ENCODE data around the gene PHF2.

DNA sequence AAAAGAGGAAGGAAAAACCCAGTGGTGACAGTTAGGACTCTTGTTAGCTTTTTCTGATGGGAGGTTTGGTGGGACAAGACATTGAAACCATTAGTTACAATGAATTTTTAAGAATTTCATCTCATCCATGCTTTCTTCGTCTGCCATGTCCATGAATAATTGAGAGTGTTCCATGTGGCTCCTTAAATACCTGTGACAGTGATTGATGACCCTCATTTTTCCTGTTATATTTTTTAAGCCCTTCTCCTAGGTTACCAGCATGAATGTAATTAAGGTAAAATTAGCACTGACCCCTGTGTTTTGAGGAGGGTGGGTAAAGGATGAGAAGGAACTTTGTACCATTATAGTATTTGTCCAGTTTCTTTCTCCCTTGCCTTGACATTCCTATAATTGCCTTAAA lies 23.5 kb upstream of the PHF2 start:
- TF ChIP-seq, protein P1, sequence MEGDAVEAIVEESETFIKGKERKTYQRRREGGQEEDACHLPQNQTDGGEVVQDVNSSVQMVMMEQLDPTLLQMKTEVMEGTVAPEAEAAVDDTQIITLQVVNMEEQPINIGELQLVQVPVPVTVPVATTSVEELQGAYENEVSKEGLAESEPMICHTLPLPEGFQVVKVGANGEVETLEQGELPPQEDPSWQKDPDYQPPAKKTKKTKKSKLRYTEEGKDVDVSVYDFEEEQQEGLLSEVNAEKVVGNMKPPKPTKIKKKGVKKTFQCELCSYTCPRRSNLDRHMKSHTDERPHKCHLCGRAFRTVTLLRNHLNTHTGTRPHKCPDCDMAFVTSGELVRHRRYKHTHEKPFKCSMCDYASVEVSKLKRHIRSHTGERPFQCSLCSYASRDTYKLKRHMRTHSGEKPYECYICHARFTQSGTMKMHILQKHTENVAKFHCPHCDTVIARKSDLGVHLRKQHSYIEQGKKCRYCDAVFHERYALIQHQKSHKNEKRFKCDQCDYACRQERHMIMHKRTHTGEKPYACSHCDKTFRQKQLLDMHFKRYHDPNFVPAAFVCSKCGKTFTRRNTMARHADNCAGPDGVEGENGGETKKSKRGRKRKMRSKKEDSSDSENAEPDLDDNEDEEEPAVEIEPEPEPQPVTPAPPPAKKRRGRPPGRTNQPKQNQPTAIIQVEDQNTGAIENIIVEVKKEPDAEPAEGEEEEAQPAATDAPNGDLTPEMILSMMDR (IDR thresholded peaks at IDR 0.05), result no peak
- TF ChIP-seq POLR2A (IDR thresholded peaks at IDR 0.05) (no peak), POLR2AphosphoS5 (IDR thresholded peaks at IDR 0.05) (no peak), EP300 (IDR thresholded peaks at IDR 0.05; ENCODE audit: low read depth) (no peak)
